ENCODE data around the gene EBNA1BP2.
"Not testable (repeated sequence)": the region's sequence is repeated elsewhere in the genome, so short reads cannot be mapped to it uniquely, and the experiment has no call there.

The EBNA1BP2 gene, protein sequence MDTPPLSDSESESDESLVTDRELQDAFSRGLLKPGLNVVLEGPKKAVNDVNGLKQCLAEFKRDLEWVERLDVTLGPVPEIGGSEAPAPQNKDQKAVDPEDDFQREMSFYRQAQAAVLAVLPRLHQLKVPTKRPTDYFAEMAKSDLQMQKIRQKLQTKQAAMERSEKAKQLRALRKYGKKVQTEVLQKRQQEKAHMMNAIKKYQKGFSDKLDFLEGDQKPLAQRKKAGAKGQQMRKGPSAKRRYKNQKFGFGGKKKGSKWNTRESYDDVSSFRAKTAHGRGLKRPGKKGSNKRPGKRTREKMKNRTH

DNA sequence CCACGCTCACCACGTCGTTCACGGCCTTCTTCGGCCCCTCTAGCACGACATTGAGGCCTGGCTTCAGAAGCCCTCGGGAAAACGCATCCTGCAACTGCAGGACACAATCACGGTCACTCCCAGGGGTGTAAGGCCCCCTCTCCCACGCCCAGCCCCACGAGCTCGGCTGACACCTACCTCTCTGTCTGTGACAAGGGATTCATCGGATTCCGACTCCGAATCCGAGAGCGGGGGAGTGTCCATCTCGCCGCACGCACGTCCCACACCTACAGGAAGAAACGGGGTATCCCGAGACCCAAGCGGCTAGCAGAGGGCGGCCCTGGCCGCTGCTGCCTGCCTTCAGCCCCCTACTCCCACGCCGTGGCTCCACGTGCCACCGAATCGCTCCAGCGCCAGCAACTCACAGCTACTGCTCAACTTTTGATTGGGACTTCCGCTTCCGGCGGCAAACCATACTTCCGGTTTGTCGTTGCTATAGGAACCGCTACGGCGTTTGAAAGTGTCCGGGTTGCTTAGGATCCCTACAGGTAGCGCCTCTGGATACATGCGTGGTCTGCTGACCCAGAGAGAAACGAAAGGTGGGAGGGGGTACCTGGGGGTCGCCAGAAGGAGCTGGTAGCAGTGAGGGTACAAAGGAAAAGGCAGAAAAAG lies at the start of gene EBNA1BP2, which contains the start of gene CFAP57:
EBNA1BP2 (minus strand) TSS at position 415 of the 651 bp plus-strand sequence; CDS start at position 243, 172 bp downstream.
CFAP57 (plus strand) TSS at position 455 of the 651 bp plus-strand sequence. CDS start 424 bp downstream, outside the sequence.
- in situ Hi-C loops (cut with MboI; ENCODE audit: low sequenced_read_pairs): no loop called here

DNA sequence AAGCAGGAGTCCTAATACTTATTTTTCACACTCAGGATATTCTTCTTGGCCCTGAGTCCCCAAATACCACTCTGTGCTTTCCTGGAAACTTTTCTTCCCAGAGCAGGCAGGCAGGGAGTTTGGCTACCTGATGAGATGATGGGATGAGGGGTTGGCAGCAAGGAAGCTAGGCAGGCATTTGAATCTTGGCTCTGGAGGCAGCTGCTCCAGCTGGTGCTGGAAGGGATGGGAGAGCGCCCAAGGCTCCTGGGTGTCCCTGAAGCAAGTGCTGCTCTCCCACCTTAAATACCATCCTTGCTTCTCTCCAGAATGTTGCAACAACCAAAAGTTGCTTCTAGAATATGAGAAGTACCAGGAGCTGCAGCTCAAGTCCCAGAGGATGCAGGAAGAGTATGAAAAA lies 49.7 kb upstream of the EBNA1BP2 start:
- in situ Hi-C loops (cut with MboI; ENCODE audit: low sequenced_read_pairs): no loop called here

DNA sequence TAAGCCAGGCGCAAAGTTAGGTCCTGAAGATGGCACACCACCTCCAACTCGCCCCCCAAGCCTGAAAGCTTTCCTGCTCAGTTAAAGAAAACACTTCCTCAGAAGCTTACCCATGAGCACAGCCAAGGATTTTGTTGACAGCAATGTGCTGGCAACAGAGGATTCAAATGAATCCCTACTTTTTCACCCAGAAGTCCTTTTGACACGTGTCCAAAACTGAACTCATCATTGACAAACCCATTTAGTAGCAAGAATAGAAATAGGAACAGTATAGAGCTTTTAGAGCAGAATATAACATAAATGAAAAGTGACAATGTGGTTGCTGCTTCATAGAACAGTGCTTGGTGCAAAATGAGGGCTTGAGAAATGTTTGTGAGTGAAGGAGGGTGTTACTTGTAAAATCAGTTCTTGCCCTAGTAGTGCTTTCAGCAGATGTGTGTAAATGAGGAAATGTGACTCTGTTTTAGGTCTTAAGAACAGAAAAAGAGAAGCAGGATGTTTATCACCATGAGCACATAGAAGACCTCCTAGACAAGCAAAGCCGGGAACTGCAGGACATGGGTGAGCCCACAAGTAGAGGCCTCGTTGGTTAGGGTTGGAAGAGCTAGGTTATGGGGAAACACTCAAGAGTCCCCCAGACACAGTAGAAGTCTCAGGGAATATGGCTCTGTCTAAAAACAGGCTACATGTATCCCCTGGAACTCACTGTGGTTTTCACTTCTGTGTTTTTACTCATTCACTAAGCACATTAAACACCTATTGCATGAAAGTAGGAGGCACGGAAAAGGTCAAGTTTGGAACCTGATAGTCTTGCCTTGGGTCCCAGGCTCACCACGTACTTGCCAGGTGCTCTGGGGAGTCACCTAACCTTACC lies 49.1 kb upstream of the EBNA1BP2 start:
- in situ Hi-C loops (cut with MboI; ENCODE audit: low sequenced_read_pairs): no loop called here

DNA sequence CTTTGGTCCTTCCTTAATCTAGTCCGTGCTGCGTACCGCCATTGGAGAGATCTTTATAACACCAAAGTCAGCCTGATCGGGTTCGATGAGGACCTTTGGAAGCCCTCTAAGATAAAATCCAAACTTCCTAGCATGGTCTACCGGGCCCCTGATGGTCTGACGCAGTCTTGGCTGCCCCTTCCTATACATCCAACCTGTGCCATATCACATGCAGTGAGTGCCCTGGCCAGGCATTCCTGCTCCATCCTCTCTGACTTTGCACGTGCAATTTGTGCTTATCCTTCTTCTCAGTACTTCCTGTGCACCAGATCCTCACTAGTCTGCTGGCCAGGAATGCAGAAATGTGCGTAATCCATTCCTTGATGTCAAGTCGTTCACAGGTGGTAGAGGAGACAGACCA lies 45.7 kb upstream of the EBNA1BP2 start:
- in situ Hi-C loops (cut with MboI; ENCODE audit: low sequenced_read_pairs): no loop called here

DNA sequence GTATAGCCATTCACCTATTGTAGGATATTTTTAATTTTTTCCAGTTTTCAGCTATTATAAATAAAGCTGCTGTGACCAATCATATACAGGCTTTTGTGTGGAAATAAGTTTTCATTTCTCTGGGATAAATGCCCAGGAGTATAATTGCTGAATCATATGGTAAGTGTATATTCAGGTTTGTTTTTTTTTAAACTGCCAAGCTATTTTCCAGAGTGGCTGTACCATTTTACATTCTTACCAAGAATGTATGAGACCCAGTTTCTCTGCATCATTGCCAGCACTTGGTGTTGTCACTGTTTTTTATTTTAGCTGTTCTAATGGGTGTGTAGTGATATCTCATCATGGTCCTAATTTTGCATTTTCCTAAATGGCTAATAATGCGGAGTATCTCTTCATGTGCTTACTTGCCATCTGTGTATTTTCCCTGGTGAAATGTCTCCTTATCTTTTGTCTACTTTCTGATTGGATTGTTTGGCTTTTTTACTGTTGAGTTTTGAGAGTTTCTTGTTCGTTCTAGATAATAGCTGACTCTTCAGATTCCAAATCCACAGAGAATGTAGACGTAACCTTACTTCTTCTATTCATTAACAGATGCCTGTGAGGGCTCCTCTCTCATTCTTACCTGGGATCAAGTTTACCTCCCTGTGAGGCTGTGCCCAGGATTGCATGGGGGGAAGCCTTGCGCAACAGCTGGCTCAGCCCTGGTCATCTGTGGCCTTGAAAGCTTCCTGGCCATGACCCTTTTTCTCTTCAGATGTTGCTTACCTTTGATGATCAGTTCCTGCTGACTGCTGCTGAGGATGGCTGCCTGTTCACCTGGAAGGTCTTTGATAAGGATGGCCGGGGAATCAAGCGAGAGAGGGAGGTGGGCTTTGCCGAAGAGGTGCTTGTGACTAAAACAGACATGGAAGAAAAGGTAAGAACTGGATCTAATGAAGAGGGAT lies 42.7 kb upstream of the EBNA1BP2 start:
- in situ Hi-C loops (cut with MboI; ENCODE audit: low sequenced_read_pairs): no loop called here

DNA sequence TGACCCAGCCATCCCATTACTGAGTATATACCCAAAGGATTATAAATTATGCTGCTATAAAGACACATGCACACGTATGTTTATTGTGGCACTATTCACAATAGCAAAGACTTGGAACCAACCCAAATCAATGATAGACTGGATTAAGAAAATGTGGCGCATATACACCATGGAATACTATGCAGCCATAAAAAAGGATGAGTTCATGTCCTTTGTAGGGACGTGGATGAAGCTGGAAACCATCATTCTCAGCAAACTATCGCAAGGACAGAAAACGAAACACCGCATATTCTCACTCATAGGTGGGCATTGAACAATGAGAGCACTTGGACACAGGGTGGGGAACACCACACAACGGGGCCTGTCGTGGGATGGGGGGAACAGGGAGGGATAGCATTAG lies 36.2 kb upstream of the EBNA1BP2 start:
- in situ Hi-C loops (cut with MboI; ENCODE audit: low sequenced_read_pairs): not testable (repeated sequence)

DNA sequence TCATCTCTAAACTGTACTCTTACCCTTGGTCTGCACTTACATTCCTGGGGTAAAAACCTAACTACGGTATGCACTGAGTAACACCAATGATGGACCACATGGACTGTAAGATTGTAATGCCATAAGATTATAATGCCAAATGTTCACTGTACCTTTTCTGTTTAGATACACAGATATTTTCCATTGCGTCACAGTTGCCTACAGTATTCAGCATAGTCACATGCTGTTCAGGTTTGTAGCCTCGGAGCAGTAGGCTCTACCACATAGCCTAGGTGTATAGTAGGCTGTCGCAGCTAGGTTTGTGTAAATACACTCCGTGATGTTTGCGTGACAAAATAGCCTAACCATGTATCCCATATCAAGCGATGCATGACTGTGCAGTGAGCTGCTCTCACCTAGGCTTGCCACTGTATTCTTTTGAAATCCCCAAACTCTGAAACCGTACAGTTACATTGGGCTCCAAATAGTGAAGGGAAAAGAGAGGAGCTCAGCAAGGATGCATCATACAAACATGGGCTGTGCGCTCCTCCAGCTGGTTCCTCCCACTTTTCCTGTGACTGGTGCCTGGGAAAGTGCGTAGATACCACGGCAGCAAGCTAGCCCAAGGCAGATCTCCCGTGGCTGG lies 35.3 kb upstream of the EBNA1BP2 start:
- in situ Hi-C loops (cut with MboI; ENCODE audit: low sequenced_read_pairs): no loop called here

DNA sequence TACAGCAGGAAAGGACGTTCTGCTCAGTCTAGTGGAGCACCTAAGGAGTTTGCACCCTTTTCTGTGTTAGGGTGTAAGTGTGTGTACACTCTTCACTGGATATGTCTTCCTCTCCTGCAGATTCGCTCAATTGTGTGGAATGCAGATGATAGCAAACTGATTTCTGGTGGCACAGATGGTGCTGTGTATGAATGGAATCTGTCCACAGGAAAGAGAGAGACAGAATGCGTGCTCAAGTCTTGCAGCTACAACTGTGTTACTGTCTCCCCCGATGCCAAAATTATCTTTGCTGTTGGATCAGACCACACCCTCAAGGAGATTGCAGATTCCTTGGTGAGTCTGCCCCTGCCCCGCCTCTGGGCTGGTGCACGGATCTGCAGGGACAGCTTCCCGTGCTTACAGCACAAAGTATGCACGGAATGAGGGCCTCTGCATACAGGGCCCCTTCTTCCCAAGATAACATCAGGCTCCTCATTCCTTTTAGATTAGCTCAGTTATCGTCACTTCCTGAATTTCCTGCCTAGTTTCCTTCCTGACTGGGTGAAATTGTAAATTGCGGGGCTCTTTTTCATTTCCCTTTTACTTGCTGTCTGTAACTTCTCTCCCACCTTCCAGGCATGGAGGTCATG lies 34.6 kb upstream of the EBNA1BP2 start:
- in situ Hi-C loops (cut with MboI; ENCODE audit: low sequenced_read_pairs): no loop called here

DNA sequence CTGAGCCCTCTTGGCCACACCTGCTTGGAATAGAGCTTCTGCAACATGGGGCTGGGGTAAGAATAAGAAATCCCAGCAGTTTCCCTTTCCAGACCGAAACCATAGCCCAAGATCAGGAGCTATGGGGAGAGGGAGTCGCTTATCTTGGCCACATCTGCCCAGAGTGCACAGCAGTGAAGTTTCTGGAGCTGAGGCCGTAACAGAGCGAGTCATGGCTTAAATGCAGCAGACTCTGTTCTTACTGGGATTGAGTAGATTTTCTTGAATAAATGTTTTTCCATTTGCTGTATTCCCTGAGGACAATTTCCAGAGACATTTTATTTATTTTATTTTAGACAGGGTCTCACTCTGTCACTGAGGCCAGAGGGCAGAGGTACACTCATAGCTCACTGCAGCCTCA lies 33.6 kb upstream of the EBNA1BP2 start:
- in situ Hi-C loops (cut with MboI; ENCODE audit: low sequenced_read_pairs): no loop called here

DNA sequence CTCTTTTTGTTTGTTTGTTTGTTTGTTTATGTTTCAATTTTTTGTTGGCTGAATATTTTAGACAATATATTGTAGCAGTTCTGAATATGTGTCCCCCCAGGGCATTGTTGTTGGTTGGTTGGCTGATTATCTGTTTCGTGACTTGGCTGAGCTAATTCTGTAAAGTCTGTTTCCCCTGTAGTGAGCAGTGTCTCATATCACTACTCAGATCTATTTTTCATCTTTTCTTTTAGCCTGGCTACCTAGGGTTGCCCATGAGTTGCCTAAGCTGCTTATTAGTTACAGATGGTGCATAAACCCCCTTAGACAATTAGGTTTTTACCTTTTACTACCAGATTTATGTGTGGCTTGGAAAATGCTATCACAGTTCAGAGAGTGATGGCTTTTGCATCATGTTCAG lies 32.3 kb upstream of the EBNA1BP2 start:
- in situ Hi-C loops (cut with MboI; ENCODE audit: low sequenced_read_pairs): no loop called here

DNA sequence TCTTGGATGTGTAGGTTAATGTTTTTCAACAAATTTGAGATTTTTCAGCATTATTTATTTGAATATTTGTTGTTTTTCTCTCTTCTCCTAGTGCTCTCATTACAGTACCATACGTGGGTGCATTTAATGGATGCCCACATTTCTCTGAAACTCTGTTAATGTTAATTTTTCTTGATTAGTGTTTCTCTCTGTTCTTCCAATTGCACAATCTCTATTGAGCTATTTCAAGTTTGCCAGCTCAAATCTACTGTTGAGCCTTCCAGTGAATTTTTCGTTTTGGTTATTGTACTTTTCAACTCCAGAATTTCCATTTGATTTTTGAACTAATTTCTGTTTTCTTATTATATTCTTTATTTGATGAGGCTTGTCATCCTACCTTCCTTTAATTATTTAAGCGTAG lies 31.8 kb upstream of the EBNA1BP2 start:
- in situ Hi-C loops (cut with MboI; ENCODE audit: low sequenced_read_pairs): no loop called here

DNA sequence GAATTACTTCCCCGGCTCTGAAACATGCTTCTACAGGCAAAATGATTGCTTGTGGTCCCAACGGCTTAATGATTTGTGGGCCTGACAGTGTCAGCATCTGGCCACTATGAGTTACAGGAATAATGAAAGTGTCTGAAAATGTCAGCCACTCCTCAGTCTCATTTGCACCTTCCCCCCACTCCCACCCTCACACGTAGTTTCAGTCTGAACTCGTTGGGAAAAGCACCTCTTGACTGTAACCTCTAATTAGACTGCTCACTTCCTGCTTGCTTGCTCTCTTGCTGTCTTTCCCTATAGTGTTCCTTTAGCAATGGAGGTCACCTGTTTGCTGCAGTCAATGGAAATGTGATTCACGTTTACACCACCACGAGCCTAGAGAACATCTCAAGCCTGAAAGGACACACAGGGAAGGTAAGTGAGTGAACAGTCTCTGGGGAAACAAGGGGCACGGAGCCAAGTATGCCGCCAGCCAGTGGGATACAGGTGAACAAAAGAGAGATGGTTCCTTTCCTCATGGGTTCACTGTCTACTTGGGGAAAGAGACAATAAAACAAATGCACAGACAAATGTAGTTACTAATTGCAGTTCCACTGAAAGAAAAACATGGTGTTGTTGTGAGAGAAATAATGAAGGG lies 27.1 kb upstream of the EBNA1BP2 start:
- in situ Hi-C loops (cut with MboI; ENCODE audit: low sequenced_read_pairs): no loop called here

DNA sequence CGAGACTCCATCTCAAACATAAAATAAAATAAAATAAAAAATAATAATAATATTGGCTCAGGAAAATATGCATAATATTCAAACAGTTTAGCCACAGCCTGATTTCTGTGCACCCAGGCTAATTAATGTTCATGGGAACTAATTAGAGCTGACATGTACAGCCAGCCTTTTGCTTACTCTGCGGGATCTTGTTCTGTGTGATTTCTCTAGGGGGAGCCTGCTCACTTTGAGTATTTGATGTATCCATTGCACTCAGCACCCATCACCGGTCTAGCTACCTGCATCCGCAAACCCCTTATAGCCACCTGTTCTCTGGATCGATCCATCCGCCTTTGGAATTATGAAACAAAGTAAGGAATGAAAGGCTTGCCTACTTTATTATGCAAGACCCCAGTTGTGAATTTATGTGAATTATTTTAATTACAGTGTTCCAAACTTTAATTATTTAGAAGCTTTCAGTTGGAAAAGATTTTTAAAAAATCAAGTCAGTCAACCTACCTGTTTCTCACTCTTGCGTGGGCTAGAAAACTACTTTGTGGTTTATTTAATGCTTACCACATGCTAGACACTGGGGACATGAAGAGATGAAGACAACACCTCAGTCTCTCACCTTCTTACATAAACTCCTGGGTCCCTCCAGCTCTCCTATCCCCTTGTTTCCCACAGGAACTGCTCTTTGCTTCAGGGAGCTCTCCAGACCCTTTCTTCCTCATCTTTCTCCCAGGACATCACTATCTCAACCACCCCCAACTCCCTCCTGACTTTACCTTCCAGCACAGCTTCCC lies 25.4 kb upstream of the EBNA1BP2 start:
- in situ Hi-C loops (cut with MboI; ENCODE audit: low sequenced_read_pairs): no loop called here

DNA sequence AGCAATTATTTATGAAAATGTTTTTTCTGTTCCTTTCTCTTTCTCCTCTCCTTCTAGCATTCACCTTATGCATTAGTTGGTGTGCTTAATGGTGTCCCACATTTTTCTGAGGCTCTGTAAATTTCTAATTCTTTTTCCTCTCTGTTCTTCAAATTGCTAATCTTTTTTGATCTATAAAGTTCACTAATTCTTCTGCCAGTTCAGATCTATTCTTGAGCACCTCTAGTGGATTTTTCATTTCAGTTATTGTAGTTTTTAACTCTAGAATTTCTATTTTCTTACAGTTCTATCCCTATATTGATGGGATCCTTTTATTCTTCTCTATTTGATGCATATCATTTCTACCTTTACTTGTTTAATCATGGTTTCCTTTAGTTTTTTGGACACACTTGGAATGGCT lies 22.4 kb upstream of the EBNA1BP2 start:
- in situ Hi-C loops (cut with MboI; ENCODE audit: low sequenced_read_pairs): no loop called here

DNA sequence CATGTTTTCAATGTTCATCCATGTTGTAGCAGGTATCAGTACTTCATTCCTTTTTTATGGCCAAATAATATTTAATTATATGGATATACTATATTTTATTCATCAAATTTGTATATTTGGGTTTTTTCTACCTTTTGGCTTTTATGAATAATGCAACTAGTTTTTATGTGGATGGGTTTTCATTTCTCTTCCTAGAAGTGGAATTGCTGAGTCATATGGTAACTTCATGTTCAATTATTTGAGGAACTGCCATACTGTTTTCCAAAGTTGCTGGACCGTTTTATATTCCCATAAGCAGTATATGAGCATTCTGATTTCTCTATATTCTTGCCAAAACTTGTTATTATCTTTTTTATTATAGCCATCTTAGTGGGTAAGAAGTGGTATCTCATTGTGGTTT lies 16.0 kb upstream of the EBNA1BP2 start:
- in situ Hi-C loops (cut with MboI; ENCODE audit: low sequenced_read_pairs): no loop called here

DNA sequence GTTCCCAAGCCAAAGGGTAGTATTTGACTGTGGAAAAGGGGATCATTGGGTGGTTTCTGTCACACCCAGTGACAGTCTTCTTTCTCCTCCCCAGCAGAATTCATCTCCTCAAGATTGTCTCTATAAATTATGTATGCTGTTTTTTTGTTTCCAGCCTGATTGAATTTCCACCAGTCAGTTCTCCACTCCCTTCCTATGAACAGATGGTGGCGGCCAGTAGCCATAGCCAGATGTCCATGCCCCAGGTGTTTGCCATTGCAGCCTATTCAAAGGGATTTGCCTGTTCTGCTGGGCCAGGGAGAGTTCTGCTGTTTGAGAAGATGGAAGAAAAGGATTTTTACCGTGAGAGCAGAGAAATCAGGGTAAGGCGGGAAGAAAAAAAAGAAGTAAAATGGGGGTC lies 12.9 kb upstream of the EBNA1BP2 start:
- in situ Hi-C loops (cut with MboI; ENCODE audit: low sequenced_read_pairs): no loop called here

DNA sequence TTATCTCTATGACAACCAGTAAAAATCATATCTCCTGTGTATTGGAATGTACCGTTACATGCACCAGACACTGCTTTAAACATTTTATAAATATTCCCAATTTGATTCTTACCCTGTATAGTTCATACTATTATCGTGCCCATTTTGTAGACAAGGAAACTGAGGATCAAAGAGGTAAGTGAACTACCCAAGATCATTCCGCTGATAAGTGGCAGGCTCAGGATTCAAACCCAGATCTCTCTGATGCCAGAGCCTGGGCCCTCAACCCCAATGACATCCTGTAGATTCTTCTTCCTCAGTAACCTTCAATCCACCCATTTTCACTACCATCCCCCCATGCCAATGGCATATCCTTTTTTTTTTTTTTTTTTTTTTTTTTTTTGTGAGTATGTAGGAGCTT lies 12.3 kb upstream of the EBNA1BP2 start:
- in situ Hi-C loops (cut with MboI; ENCODE audit: low sequenced_read_pairs): no loop called here

DNA sequence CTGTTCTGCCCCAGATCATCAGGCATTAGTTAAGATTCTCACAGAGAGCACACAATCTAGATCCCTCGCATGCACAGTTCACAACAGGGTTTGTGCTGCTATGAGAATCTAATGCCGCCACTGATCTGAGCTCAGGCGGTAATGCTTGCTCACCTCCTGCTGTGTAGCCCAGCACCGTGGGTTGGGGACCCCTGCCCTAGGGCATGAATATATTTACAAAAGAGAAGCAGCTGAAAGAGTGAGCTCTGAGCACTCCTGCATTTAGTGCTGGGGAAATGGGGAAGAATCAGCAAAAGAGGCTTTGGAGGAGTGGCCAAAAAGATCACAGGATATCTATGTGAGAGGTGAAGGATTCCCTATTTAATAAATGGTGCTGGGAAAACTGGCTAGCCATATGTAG lies 5.6 kb upstream of the EBNA1BP2 start:
- in situ Hi-C loops (cut with MboI; ENCODE audit: low sequenced_read_pairs): no loop called here
